ENCODE data around the gene EED.
A peak's percentile ranks its signal among the peaks of the same experiment; 100 is the strongest.
"Not testable (repeated sequence)": the region's sequence is repeated elsewhere in the genome, so short reads cannot be mapped to it uniquely, and the experiment has no call there.

The EED gene

DNA sequence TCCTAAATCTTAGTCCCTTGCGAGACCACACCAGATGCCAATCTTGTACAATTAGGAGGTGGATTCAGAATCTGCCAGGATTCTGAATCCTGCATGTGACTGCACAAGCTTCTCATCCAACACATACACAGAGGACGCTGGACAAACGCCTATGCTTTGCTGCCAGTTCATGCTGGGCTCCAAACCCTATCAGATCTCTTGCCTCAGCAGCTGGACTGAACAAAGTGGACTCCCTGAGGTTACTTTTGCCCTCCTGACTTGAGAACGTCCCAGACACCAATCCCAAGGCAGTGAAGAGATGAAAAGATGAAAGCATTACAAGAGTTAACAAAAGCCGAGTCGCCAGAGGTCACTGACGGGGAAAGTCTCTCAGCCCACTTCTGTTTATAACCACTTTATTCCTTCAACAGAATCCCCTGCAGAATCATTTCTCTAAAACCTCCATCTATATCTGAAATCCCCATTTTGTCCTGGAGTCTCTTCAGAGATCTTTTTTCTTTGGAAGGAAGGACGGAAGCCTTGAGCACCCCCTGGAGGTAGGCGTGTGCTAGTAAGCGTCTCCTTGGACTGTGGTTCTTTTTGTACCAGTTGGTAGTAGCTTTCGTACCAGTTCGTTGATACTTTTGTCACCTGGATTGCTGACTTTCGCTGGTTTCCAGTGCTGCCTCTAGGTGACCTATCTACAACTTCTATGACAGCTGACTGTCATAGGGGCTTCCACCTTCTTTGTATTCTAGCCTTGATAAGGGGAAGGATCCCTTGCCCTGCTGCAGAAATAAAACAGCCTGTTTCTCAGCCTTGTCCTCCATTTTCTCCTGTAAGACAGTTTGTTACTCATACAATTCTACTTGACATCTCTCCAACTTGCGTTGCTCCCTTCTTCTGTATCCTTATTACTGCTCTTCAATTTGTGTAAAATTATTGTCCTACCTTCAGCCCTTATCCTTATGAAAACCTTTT is 26.1 kb upstream of the EED start:
- peak in 2 of 3 donors; percentile 10 to 34 for DNase-seq (ENCODE audit: low read depth in 3 of 3, low spot score in 1 of 3)

- DNase-seq (ENCODE audit: low read depth in 3 of 3, low spot score in 1 of 3) = no peak
Observed at GRCh38 chr11:86219311-86220193, 25.0 kb upstream of the EED start.

DNA sequence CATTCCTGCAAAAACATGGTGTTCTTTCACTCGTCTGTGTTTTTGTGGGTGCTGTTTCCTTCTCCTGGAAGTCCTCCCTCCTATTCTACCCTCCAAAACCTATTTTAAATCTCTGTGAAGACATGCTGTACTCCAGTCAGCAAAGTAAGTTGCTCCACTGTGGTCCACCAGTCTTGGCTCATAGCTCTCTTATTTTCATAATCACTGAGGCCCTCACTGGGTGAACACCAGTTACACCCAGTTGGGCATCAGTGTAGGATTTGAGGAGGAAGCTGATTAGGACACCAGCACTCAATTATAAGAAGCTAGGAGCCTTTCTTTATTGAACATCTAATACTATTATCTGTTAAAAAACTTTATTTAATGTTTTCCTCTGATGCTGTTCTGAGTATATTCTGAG is 23.9 kb upstream of the EED start:
- no peak for DNase-seq (ENCODE audit: low read depth in 3 of 3, low spot score in 1 of 3)

DNA sequence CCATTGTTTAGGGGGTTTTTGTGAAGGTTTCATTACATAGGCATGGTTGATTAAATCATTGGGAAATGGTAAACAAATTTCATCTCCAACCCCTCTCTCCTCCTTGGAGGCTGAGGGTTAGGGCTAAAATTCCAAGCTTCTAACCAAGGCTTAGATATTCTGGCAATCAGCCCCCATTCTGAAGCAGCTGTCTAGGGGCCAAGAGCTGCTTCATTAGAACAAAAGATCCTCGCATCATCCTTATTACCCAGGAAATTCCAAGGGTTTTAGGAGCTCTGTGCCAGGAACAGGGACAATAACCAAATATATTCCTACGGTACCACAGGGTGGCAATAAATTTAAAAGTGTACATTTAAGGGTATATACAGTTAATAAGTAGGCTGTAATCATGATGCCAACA is 22.5 kb upstream of the EED start:
- no peak for DNase-seq (ENCODE audit: low read depth in 3 of 3, low spot score in 1 of 3)

DNA sequence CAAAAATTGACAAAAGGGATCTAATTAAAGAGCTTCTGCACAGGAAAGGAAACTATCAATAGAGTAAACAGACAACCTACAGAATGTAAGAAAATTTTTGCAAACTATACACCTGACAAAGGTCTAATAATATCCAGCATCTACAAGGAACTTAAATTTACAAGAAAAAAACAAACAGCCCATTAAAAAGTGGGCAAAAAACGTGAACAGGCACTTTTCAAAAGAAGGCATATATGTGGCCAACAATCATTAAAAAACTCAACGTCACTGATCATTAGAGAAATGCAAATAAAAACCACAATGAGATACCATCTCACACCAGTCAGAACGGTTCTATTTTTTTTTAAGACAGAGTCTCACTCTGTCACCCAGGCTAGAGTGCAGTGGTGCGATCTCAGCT is 20.0 kb upstream of the EED start:
- not testable (repeated sequence) for DNase-seq (ENCODE audit: low read depth in 3 of 3, low spot score in 1 of 3)

DNA sequence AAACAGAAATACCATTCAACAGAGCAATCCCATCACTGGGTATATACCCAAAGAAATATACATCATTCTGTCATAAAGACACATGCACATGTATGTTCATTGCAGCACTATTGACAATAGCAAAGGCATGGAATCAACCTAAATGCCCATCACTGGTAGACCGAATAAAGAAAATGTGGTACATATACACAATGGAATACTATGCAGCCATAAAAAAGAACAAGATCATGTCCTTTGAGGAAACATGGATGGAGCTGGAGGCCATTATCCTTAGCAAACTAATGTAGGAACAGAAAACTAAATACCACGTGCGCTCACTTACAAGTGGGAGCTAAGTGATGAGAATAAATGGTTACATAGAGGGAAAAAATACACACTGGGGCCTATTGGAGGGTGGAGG is 19.2 kb upstream of the EED start:
- DNase-seq (ENCODE audit: low read depth in 3 of 3, low spot score in 1 of 3) = not testable (repeated sequence)

DNA sequence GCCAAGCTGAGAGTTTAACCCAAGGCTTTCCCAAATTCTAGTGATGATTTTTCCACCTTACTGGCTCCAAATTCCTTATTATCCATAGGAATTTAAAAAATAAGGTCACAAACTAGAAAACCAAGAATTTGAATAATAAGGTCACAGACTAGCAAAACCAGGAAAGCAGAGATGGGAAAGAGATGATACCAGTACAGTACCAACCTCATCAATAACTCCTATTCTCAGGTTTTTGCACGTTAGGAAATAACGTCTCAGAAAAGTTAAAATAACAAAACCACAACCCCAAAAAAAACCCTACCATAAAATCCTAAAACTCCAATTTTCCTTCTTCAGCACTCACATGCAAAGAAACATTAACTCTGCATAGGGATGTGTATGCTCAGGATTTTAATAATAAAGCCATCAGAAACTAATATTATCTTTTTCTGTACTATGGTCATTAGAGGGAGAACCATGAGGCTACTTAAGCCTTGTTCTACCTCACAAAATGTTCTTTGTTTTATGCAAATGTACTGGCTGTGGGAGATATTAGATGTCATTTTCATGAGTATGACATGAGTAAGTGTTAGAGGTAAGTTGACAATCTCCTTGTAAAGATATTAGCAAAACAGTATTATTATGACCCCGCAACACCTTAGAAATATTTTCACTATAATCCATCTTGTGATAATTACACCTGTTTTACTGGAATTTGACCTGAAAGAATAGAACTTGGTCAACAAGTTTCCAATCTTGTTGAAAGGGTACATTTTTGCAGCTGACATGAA is 16.1 kb upstream of the EED start:
- DNase-seq (ENCODE audit: low read depth in 3 of 3, low spot score in 1 of 3) = no peak

DNA sequence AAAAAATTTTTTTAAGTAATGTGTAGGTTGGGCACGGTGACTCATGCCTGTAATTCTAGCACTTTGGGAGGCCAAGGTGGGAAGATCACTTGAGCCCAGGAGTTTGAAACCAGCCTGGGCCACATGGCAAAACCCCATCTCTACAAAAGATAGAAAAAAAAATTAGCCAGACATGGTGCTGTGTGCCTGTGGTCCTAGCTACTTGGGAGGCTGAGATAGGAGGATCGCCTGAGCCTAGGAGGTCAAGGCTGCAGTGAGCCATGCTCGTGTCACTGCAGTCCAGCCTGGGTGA is 15.6 kb upstream of the EED start:
- not testable (repeated sequence) for DNase-seq (ENCODE audit: low read depth in 3 of 3, low spot score in 1 of 3)

- DNase-seq (ENCODE audit: low read depth in 3 of 3, low spot score in 1 of 3) = no peak
Observed at GRCh38 chr11:86230179-86230804, 14.3 kb upstream of the EED start.

GRCh38 chr11:86230921-86231434 is 13.6 kb upstream of the EED start:
- no peak for DNase-seq (ENCODE audit: low read depth in 3 of 3, low spot score in 1 of 3)

- DNase-seq (ENCODE audit: low read depth in 3 of 3, low spot score in 1 of 3) = no peak
Observed at GRCh38 chr11:86232556-86232955, 12.0 kb upstream of the EED start.

- DNase-seq (ENCODE audit: low read depth in 3 of 3, low spot score in 1 of 3) = no peak
Observed at GRCh38 chr11:86234831-86235461, 9.6 kb upstream of the EED start.

- no peak for DNase-seq (ENCODE audit: low read depth in 3 of 3, low spot score in 1 of 3)
Observed at GRCh38 chr11:86237267-86237804, 7.2 kb upstream of the EED start.

DNA sequence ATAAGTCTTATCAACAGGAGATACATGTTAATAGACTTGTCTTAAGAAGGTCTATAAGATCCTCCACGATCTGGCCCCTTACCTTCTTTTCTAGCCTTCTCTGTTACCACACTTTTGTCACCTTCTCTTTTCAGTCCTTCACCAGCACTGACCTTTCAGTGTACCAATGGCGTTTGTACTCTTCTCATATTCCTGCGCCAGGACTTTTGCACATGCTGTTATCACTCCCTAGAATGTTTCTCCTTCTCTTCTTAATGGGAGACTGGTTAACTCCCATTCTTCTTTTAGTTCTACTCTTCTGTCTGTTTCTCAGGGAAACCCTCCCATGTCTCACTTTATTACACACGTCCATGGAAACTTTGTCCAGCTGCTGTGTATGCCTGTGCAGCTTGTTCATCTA is 4.4 kb upstream of the EED start:
- no peak for DNase-seq (ENCODE audit: low read depth in 3 of 3, low spot score in 1 of 3)

GRCh38 chr11:86241956-86242535 is 2.5 kb upstream of the EED start:
- no peak for DNase-seq (ENCODE audit: low read depth in 3 of 3, low spot score in 1 of 3)

DNA sequence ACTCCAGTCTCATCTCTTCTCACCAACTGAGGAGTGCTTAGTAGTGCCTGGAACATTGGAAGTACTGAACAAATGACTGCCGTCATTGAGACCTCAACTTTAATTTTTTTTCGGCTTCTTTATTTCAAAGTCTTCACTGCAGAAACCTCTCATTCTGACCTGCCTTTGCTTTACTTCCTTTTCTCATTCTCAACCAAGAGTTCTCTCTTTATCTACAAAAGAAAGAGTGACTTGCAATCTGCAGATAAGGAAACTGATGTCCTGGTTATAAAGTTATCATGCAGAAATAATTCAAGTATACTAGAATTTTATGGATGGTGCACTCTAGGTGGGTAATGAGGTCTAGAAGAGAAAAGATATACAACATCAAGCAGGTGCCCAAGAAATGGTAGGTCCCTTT is 1.2 kb upstream of the EED start:
- no peak for DNase-seq (ENCODE audit: low read depth in 3 of 3, low spot score in 1 of 3)

DNA sequence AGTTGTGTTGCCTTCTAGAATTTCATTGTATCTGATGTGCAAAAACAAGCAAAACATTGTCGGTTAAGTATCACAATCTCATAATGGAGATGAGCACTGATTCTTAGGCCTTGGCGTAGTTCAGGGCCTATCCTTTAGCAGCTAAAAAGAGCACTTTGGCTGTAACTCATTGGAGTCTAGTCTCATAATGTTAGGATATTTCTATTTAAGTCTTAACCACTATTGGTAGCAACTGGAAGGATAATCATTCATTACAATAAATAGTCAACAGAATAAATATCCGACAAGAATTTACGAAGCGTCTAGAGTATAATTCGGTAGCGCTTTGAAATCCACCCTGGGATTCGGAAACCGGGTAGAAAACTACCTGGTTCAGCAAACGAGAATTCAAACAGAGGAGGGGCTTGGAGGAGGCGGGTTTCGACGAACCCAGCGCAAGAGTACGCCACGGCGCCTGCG is 461 bp upstream of the EED start:
- peak; percentile 70 to 77 (median 75) for DNase-seq (ENCODE audit: low read depth in 3 of 3, low spot score in 1 of 3)

- no peak for DNase-seq (ENCODE audit: low read depth in 3 of 3, low spot score in 1 of 3)
Observed at GRCh38 chr11:86245369-86246292, 1.1 kb downstream of the EED start.

DNA sequence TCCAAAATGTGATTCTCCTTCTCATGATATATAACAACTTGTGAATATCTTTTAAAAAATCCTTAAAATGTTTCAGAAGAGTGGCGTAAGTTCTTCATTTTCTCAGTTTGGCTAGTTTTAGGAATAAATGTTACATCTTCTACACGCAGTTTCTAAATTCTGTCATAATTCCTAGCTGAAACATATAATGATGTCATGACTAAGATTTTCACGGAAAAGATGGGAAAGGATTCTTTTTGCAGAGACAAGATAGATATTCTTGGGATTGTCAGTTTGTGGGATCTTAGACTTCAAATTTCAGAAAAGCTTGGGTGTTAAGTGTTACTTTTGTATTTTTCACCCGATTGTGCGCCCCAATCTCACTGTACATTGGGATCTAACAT is 1.7 kb downstream of the EED start:
- no peak for DNase-seq (ENCODE audit: low read depth in 3 of 3, low spot score in 1 of 3)

Measured in stimulated activated CD4-positive, alpha-beta T cell treated with anti-CD3 and anti-CD28 coated beads, TNF-alpha, amount 100 ng/mL, for 1 hour (primary cell).